Activated gamma-delta T cell treated with anti-CD3 and anti-CD28 coated beads, Interleukin-2, amount 50 U/mL, for 16 hours (primary cell): ENCODE measurements around the gene MMP10.

ENCODE experiments used
- DNase-seq: peaks from one replicate; pipeline ENCODE4 v3.0.0-alpha.2; 2020; ENCODE audit warnings: low read depth

The MMP10 gene

GRCh38 chr11:102780491-102780918, at the start of gene MMP10:
Gene MMP10, minus strand, starts transcription at chr11:102780628. Its CDS starts 37 bp downstream, at chr11:102780591.
- no peak for DNase-seq

- DNase-seq: no peak
Measured at GRCh38 chr11:102829316-102830000, 49.0 kb upstream of the MMP10 start.

GRCh38 chr11:102824556-102824955, 44.1 kb upstream of the MMP10 start:
- DNase-seq: no peak

GRCh38 chr11:102819491-102819890, 39.1 kb upstream of the MMP10 start:
- no peak for DNase-seq

GRCh38 chr11:102813484-102813883, 33.1 kb upstream of the MMP10 start:
- no peak for DNase-seq

- no peak for DNase-seq
Measured at GRCh38 chr11:102812188-102812587, 31.8 kb upstream of the MMP10 start.

GRCh38 chr11:102810950-102811660, 30.7 kb upstream of the MMP10 start:
- DNase-seq: no peak

- DNase-seq: no peak
Measured at GRCh38 chr11:102809971-102810370, 29.5 kb upstream of the MMP10 start.

GRCh38 chr11:102807921-102808320, 27.5 kb upstream of the MMP10 start:
- DNase-seq: no peak

- no peak for DNase-seq
Measured at GRCh38 chr11:102806296-102806695, 25.9 kb upstream of the MMP10 start.

- DNase-seq: no peak
Measured at GRCh38 chr11:102802341-102802740, 21.9 kb upstream of the MMP10 start.

- no peak for DNase-seq
Measured at GRCh38 chr11:102800767-102801166, 20.3 kb upstream of the MMP10 start.

GRCh38 chr11:102799681-102800340, 19.4 kb upstream of the MMP10 start:
- no peak for DNase-seq

GRCh38 chr11:102798012-102798746, 17.8 kb upstream of the MMP10 start, which contains the start of gene MMP1:
Gene MMP1, minus strand, starts transcription at chr11:102798160. Its CDS starts 68 bp downstream, at chr11:102798092.
- no peak for DNase-seq

- DNase-seq: no peak
Measured at GRCh38 chr11:102794382-102794781, 14.0 kb upstream of the MMP10 start.

- DNase-seq: no peak
Measured at GRCh38 chr11:102793677-102794290, 13.4 kb upstream of the MMP10 start.

GRCh38 chr11:102792604-102793003, 12.2 kb upstream of the MMP10 start:
- DNase-seq: no peak

GRCh38 chr11:102791271-102792036, 11.0 kb upstream of the MMP10 start:
- DNase-seq: no peak

- DNase-seq: no peak
Measured at GRCh38 chr11:102788334-102788995, 8.0 kb upstream of the MMP10 start.

- no peak for DNase-seq
Measured at GRCh38 chr11:102784380-102784779, 4.0 kb upstream of the MMP10 start.
